Measurements from ENCODE around the gene ZNF512B. TPM values are rescaled to one million over a fixed set of nuclear protein-coding genes. Genes with fewer than 3 reads are reported as not detected.

Gene ZNF512B
- polyA plus RNA-seq, 3 donors, result 0.10 to 2.6 TPM; not detected in 1

DNA sequence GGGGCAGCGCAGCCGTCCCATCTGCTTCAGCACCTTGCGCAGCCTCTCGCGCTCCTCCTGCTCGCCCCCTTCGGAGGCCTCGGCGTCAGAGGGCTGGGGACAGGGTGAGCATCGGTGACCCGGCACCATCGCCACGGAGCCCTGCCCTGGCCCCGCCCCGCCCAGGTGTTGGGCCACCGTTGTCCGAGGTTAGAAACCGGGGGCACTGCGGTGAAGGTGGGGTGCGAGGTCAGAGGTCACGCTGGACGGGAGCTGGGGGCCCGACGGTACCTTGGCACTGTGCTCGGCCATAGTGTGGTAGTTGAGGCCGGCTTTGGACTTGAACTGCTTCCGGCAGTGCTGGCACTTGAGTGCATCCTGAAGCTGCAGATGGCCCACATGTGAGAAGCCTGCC is 6.4 kb downstream of the ZNF512B start:
- Histone ChIP-seq H3K27me3 (ENCODE audit: control insufficient read depth in 2 of 2, insufficient read depth in 2 of 2, low read length in 2 of 2) (no peaks in the 10 kb centered on the region), H2AFZ (ENCODE audit: insufficient read depth, low read depth, low read length, poor library complexity, severe bottlenecking) (no peak overlapping the region), H3K4me1 (ENCODE audit: control insufficient read depth in 1 of 2, insufficient read depth in 2 of 2, low read length in 2 of 2) (no peaks in the 10 kb centered on the region), H3K9me3 (replicated peaks in 1 of 2; ENCODE audit: control insufficient read depth in 1 of 2, insufficient read depth in 1 of 2, low read length in 2 of 2) (peaks cover 0 to 24% of the 10 kb centered on the region in 2 donors), H3K36me3 (replicated peaks in 1 of 2; ENCODE audit: control insufficient read depth in 1 of 2, insufficient read depth in 2 of 2, low read length in 2 of 2) (peaks cover 4 to 16% of the 10 kb centered on the region in 2 donors), H3K4me2 (replicated peaks; ENCODE audit: extremely low read depth, low read length, poor library complexity, severe bottlenecking) (no peak overlapping the region), H4K20me1 (ENCODE audit: insufficient read depth, low read length) (no peaks in the 10 kb centered on the region), H3K4me3 (replicated peaks in 1 of 3; ENCODE audit: low read depth in 2 of 3, low read length in 3 of 3) (no peak overlapping the region), H3K9ac (ENCODE audit: insufficient read depth, low read length, poor library complexity, severe bottlenecking) (no peak overlapping the region), H3K27ac (ENCODE audit: low read depth in 1 of 2, low read length in 2 of 2) (no peak overlapping the region), H3K79me2 (ENCODE audit: insufficient read depth, low read length) (no peaks in the 10 kb centered on the region)
- TF ChIP-seq, protein P1, sequence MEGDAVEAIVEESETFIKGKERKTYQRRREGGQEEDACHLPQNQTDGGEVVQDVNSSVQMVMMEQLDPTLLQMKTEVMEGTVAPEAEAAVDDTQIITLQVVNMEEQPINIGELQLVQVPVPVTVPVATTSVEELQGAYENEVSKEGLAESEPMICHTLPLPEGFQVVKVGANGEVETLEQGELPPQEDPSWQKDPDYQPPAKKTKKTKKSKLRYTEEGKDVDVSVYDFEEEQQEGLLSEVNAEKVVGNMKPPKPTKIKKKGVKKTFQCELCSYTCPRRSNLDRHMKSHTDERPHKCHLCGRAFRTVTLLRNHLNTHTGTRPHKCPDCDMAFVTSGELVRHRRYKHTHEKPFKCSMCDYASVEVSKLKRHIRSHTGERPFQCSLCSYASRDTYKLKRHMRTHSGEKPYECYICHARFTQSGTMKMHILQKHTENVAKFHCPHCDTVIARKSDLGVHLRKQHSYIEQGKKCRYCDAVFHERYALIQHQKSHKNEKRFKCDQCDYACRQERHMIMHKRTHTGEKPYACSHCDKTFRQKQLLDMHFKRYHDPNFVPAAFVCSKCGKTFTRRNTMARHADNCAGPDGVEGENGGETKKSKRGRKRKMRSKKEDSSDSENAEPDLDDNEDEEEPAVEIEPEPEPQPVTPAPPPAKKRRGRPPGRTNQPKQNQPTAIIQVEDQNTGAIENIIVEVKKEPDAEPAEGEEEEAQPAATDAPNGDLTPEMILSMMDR (IDR thresholded peaks at IDR 0.05), result no peak
- intact Hi-C loops (cut with micrococcal nuclease), result no loop called here
- DNase-seq, result no peak
- WGBS (ENCODE audit: insufficient coverage), result 99% methylated on average over 15 of the region's 27 CpGs
- no peak overlapping the region for H3K27ac Mint-ChIP-seq
- peaks cover 17 to 28% of the 10 kb centered on the region in 2 donors for H3K36me3 Mint-ChIP-seq
- peaks cover 0 to 4% (median 1%) of the 10 kb centered on the region in 3 donors for H3K27me3 Mint-ChIP-seq (ENCODE audit: low read depth in 3 of 3)
- peaks cover 0 to 29% (median 12%) of the 10 kb centered on the region in 7 donors for H3K9me3 Mint-ChIP-seq
- H3K4me1 Mint-ChIP-seq, result peaks cover under 1% of the 10 kb centered on the region
- H3K4me3 Mint-ChIP-seq, result no peak overlapping the region

DNA sequence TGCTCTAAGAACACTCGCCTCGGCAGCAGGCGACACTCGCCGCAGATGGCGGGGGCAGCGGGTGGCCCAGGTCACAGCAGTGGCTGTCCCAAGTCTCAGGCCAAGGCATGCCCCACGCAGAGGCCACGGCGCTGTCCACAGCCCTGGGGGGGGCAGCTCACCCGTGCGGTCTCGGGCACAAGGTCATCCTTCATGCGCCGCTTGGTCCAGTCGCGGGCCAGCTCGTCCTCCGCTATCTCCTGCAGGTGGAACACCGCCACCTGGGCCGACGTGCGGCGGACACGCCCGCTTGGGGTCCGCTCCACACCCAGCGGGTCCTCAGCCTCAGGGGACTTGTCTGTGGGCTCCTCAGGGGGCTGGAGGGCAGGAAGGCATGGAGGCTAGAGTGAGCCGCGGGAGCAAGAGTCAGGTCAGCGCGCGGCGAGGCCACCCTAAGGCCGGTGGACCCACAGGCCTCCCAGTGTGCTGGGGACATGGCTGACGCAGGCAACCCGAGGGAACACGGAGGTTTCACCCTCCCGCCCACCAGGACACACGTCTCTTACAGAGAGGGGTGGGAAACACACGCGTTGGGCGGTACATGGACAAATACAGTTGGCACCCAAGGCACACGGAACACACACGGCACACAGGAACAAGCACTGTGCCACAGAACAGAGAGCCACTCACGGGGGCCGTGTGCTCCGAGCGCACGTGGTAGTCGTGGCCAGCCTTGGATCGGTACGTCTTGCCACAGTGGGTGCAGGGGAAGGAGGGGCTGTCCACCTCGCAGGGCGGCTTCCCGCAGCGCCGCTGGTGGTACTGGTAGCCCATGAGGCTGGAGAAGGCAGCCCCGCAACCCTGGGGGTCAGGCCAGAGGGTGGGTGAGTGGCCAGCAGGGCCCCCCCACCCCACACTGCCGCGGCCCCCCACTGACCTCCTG is 7.0 kb downstream of the ZNF512B start:
- H3K4me1 Mint-ChIP-seq, result no peaks in the 10 kb centered on the region
- Histone ChIP-seq H3K4me3 (replicated peaks in 1 of 3; ENCODE audit: low read depth in 2 of 3, low read length in 3 of 3) (no peak overlapping the region), H2AFZ (ENCODE audit: insufficient read depth, low read depth, low read length, poor library complexity, severe bottlenecking) (no peak overlapping the region), H3K4me2 (replicated peaks; ENCODE audit: extremely low read depth, low read length, poor library complexity, severe bottlenecking) (no peak overlapping the region), H4K20me1 (ENCODE audit: insufficient read depth, low read length) (no peaks in the 10 kb centered on the region), H3K9me3 (replicated peaks in 1 of 2; ENCODE audit: control insufficient read depth in 1 of 2, insufficient read depth in 1 of 2, low read length in 2 of 2) (peaks cover 0 to 24% of the 10 kb centered on the region in 2 donors), H3K27me3 (ENCODE audit: control insufficient read depth in 2 of 2, insufficient read depth in 2 of 2, low read length in 2 of 2) (no peaks in the 10 kb centered on the region), H3K9ac (ENCODE audit: insufficient read depth, low read length, poor library complexity, severe bottlenecking) (no peak overlapping the region), H3K4me1 (ENCODE audit: control insufficient read depth in 1 of 2, insufficient read depth in 2 of 2, low read length in 2 of 2) (no peaks in the 10 kb centered on the region), H3K79me2 (ENCODE audit: insufficient read depth, low read length) (no peaks in the 10 kb centered on the region), H3K27ac (ENCODE audit: low read depth in 1 of 2, low read length in 2 of 2) (no peak overlapping the region), H3K36me3 (replicated peaks in 1 of 2; ENCODE audit: control insufficient read depth in 1 of 2, insufficient read depth in 2 of 2, low read length in 2 of 2) (peaks cover 4 to 16% of the 10 kb centered on the region in 2 donors)
- H3K9me3 Mint-ChIP-seq, result peaks cover 0 to 29% (median 12%) of the 10 kb centered on the region in 7 donors
- intact Hi-C loops (cut with micrococcal nuclease), result no loop called here
- H3K27ac Mint-ChIP-seq, result no peak overlapping the region
- peaks cover 1 to 4% (median 2%) of the 10 kb centered on the region in 3 donors for H3K27me3 Mint-ChIP-seq (ENCODE audit: low read depth in 3 of 3)
- no peak overlapping the region for H3K4me3 Mint-ChIP-seq
- TF ChIP-seq, protein P1 (IDR thresholded peaks at IDR 0.05), result no peak
- 98% methylated on average over 49 of the region's 61 CpGs for WGBS (ENCODE audit: insufficient coverage)
- peaks cover 17 to 28% of the 10 kb centered on the region in 2 donors for H3K36me3 Mint-ChIP-seq
- no peak for DNase-seq
